ENCODE measurements around the gene PTPN18.
A peak's percentile ranks its signal among the peaks of the same experiment; 100 is the strongest.
"Not testable (repeated sequence)": the region's sequence is repeated elsewhere in the genome, so short reads cannot be mapped to it uniquely, and the experiment has no call there.

The PTPN18 gene

GRCh38 chr2:130355578-130356431 is at the start of gene PTPN18:
PTPN18 (plus strand) TSS chr2:130356056; CDS start chr2:130356108, 52 bp downstream.
- peak; percentile 58 for DNase-seq

DNA sequence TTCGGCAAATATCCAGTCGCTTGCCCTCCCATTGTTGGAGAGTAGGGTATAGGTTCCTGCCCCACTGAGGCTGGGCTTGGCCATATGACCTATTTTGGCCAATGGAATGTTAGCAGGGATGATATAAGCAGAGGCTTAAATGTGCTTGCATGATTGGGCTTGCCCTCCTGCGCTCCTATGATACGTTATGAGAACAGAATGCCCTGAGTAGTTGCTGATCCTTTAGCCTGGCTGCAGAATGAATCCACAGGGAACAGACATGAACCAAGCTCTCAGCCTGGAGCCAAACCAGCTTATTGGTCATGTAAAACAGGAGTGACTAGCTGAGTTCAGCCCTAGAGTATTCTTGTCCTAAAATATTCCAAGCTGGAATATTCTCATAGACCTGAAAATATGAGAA is 48.0 kb upstream of the PTPN18 start:
- DNase-seq: no peak

GRCh38 chr2:130310881-130311280 is 45.0 kb upstream of the PTPN18 start:
- no peak for DNase-seq

- DNase-seq: no peak
Measured at GRCh38 chr2:130313812-130314334, 42.0 kb upstream of the PTPN18 start.

DNA sequence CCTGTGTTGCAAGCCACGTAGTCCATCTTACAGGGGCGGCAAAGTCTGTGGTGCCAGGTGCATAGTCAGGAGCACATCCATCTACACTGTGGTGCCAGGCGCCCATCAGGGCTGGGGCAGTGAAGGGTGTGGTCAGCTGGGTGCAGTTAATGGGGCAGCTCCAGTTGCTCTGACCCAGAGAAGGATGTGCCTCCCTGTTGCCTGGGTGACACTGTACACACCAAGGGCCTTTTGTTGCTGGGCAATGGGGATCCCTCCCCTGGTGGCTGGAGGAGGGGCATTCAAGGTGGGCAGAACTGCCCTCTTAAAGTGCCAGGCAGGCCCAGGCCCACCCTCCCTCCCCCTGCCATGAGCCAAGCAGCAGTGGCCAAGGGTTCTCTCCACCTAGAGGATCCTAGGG is 41.5 kb upstream of the PTPN18 start:
- DNase-seq: no peak

GRCh38 chr2:130316596-130316995 is 39.3 kb upstream of the PTPN18 start:
- DNase-seq: no peak

DNA sequence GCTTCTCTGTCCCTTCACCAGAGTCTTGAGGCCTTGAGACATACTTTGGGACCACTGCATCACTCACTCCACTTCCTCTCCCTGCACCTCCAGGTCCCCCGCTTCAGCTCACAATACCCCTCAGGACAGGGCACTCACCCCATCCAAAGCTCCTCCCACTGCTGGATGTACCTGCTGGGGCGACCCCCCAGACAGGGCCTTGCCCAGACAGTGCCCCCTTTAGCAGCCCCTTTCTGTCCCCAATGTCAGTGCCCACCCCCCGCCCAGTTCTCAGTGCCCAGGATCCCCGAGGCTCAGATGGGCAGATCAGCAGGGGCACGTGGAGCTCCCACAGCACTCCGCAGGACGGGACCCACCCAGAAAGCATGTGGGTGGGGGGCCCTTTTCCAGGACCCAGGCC is 37.0 kb upstream of the PTPN18 start:
- DNase-seq: no peak

DNA sequence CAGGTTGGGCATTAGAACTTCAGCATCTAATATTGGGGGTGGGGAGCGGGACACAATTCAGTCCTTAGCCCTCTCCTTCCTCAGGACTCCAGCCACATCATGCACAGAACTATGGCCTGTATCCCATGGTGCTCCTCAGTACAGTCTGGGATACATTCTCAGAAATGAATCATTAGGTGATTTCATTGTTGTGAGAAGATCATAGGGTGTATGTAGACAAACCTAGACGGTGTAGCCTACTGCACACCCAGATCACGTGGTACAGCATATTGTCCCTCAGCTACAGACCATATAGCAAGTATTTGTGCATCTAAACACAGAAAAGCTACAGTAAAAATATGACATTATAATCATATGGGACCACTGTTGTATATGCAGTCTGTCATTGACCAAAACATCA is 36.3 kb upstream of the PTPN18 start:
- DNase-seq: no peak

DNA sequence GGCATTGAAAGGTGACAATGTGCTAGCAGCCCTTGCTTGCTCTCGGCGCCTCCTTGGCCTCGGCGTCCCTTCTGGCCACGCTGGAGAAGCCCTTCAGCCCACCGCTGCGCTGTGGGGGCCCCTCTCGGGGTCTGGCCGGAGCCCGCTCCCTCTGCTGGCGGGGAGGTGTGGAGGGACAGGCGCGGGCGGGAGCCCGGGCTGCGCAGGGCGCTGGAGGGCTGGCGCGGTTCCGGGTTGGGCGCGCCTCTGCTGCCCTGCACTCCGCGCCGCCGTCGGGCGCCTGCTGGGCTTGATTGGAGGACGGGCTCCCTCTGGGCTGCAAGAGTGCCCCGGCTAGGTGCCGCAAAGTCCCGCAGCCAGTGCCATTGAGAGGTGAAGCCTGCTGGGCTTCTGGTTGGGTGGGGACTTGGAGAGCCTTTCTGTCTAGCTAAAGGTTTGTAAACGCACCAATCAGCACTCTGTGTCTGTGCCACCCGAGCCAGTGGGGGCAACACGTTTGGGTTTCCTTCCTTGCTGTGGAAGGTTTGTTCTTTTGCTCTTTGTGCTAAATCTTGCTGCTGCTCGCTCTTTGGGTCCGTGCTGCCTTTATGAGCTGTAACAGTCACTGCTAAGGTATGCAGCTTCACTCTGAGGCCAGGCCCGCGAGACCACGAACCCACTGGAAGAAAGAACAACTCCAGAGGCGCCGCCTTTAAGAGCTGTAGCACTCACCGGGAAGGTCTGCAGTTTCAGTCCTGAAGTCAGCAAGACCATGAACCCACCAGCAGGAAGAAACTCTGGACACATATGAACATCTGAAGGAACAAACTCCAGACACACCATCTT is 27.9 kb upstream of the PTPN18 start:
- DNase-seq: no peak

DNA sequence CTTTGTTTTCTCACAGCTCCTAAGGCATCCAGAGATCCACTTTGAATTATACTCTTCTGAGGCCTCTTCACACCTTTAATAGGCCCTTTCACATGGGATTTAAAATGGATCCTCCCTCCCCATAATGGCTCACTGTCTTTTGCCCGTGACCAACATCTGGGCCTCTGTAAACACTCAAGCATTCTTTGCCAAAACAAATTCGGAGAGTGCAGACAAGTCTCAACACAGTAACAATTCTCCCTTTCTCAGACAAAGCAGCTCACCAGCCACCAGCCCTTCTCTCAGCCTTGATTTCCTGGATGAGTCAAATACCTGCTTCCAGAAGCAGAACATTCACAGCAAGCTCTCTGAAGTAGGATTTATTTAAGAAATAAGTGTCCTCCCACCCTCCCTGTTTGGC is 27.1 kb upstream of the PTPN18 start:
- DNase-seq: no peak

GRCh38 chr2:130332271-130333073 is 23.4 kb upstream of the PTPN18 start:
- peak; percentile 51 for DNase-seq

DNA sequence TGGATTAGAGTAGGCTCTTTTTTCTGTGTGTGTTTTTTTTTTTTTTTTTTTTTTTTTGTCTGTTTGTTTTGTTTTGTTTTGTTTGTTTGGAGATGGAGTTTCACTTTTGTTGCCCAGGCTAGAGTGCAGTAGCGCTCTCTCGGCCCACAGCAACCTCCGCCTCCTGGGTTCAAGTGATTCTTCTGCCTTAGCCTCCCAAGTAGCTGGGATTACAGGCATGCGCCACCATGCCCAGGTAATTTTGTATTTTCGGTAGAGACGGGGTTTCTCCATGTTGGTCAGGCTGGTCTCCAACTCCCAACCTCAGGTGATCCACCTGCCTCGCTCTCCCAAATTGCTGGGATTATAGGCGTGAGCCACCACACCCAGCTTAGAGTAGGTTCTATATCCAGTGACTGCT is 22.6 kb upstream of the PTPN18 start:
- not testable (repeated sequence) for DNase-seq

- DNase-seq: no peak
Measured at GRCh38 chr2:130334026-130334425, 21.8 kb upstream of the PTPN18 start.

DNA sequence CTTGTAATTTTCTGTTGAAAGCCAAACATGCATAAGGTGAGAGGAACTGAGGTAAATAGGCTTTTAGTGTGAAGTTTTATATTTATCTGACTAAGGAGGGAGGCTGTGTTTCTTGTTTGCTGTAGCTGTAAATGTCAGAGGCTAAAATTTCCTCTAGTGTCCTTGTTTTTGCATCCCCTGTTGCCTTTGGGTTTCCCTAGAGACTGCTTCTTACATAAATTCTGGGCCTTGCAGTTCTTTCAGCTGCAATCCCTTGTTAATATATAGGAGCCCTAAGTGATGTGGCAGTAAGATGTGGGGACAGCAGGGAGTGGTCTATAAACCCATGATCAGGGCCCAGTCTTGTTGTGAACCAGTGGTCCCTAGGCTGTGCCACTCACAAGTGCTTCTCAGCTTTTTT is 20.6 kb upstream of the PTPN18 start:
- no peak for DNase-seq

- DNase-seq: no peak
Measured at GRCh38 chr2:130336150-130336876, 19.5 kb upstream of the PTPN18 start.

DNA sequence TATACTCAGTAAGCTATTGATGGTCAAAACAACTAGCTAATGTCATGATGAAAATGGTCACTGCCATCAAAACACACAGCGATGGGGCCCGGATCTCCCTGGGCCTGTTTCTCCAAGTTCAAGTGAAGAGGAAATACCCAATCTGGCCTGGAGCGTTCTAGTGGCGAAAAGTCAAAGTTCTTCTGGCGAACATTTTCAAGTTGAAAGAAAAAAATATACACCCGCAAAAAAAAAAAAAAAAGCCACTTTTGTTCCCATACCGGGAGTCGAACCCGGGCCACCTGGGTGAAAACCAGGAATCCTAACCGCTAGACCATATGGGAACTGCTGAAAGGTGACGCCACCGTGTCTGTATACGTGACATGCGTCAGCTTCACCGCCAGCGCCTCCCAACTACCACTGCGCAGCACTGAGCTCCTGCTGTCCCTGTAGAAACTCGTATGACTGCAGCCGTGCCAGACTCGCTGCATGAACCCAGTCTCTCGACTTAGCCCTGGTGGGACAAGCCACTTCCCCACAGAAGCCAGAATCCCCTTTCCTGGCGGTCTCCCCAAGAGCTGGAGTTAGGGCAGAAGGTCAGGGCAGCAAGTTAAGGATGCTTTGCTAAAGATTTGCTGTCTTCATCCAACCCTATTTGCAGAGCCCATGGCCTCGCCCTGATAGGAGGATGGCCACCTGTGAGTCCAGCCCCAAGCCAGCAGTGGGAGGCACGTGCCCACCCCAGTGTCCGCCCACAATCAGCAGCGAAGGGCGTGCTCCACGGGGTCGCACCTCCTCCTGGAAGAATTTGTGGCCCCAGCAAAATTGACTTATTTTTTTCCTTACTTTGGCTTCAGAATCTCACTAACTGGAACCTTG is 18.8 kb upstream of the PTPN18 start:
- peak; percentile 14 for DNase-seq

- no peak for DNase-seq
Measured at GRCh38 chr2:130337735-130338325, 18.0 kb upstream of the PTPN18 start.

DNA sequence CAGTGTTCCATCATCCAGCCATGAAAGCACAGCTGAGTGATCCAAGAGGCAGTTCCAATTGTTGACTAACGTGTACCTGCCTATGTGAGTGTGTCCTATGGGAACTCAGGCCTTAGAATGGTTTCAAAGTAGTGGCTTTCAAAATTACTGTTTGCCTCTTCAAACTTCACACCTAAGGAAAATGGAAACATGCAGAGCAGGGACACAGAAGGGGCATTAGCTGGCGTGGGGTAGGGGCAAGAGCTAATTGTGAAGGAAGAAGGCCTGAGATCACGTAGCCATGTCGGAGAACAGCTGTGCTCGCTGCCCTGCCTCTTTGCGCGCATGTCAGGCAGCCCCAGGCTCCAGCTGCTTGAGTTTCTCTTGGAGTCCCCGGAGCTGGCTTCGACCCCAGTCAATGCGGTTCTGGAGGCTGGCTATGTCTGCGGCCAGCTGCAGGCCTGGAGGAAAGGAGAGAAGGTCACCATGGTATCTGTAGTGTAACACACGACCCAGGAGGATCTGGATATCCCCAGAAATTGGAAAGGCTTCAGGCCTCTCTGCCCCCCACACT is 17.0 kb upstream of the PTPN18 start:
- no peak for DNase-seq

GRCh38 chr2:130339885-130340745 is 15.7 kb upstream of the PTPN18 start:
- DNase-seq: no peak
